ENCODE data around the gene RPL19. TPM values are rescaled to one million over a fixed set of nuclear protein-coding genes. Genes with fewer than 3 reads are reported as not detected.

RPL19 gene
- polyA plus RNA-seq, 1 donor (not counting 4 experiments of a cell fraction or from before 2014, with no cell fraction given) = 1,957 TPM

- Histone ChIP-seq H3K4me3 (ENCODE audit: control insufficient read depth in 2 of 3, extremely low read depth in 1 of 3, insufficient read depth in 2 of 3, low read depth in 1 of 3, low read length in 3 of 3) (no peak overlapping the region), H4K20me1 (ENCODE audit: control insufficient read depth, extremely low read depth, insufficient read depth, low read length) (no peaks in the 10 kb centered on the region), H3K79me2 (ENCODE audit: control insufficient read depth, insufficient read depth, low read length) (no peaks in the 10 kb centered on the region), H2AFZ (ENCODE audit: control insufficient read depth, low read length) (no peak overlapping the region), H3K4me1 (ENCODE audit: control insufficient read depth, extremely low read depth, insufficient read depth, low read length) (peaks cover 3% of the 10 kb centered on the region), H3K4me2 (ENCODE audit: control insufficient read depth, extremely low read depth, insufficient read depth, low read depth, low read length) (no peak overlapping the region), H3K9me1 (ENCODE audit: control insufficient read depth, extremely low read depth, insufficient read depth, low read length) (no peaks in the 10 kb centered on the region), H3K9ac (ENCODE audit: control insufficient read depth, extremely low read depth, insufficient read depth, low read length) (no peak overlapping the region), H3K36me3 (ENCODE audit: control insufficient read depth in 2 of 2, extremely low read depth in 1 of 2, insufficient read depth in 2 of 2, low read length in 2 of 2) (no peaks in the 10 kb centered on the region), H3K9me3 (ENCODE audit: control insufficient read depth, low read depth, low read length) (no peaks in the 10 kb centered on the region), H3K27ac (ENCODE audit: control insufficient read depth, insufficient read depth, low read length) (no peak overlapping the region), H3K27me3 (ENCODE audit: control insufficient read depth, extremely low read depth, insufficient read depth, low read length) (no peaks in the 10 kb centered on the region)
- DNase-seq (ENCODE audit: low read depth, low spot score) (no peak), FAIRE-seq (no peak)
- TF ChIP-seq EZH2 (IDR thresholded peaks at IDR 0.05; ENCODE audit: low read length) (no peak), CTCF (optimal IDR thresholded peaks at IDR 0.05 in 1 of 3, IDR thresholded peaks at IDR 0.05 in 1 of 3, conservative IDR thresholded peaks at IDR 0.05 in 1 of 3; ENCODE audit: extremely low read depth in 1 of 3, insufficient read depth in 2 of 3, low read length in 3 of 3) (no peak)
- dilution Hi-C loops (cut with MboI; ENCODE audit: extremely low pct_ligation_motif_present, low sequenced_read_pairs) = no loop called here
Measured at GRCh38 chr17:39238311-39238972, 38.4 kb downstream of the RPL19 start.

- Histone ChIP-seq H3K9me3 (ENCODE audit: control insufficient read depth, low read depth, low read length) (no peaks in the 10 kb centered on the region), H3K9me1 (ENCODE audit: control insufficient read depth, extremely low read depth, insufficient read depth, low read length) (no peaks in the 10 kb centered on the region), H3K4me3 (ENCODE audit: control insufficient read depth in 2 of 3, extremely low read depth in 1 of 3, insufficient read depth in 2 of 3, low read depth in 1 of 3, low read length in 3 of 3) (no peak overlapping the region), H2AFZ (ENCODE audit: control insufficient read depth, low read length) (no peak overlapping the region), H3K9ac (ENCODE audit: control insufficient read depth, extremely low read depth, insufficient read depth, low read length) (no peak overlapping the region), H3K4me2 (ENCODE audit: control insufficient read depth, extremely low read depth, insufficient read depth, low read depth, low read length) (no peak overlapping the region), H3K27me3 (ENCODE audit: control insufficient read depth, extremely low read depth, insufficient read depth, low read length) (no peaks in the 10 kb centered on the region), H3K36me3 (ENCODE audit: control insufficient read depth in 2 of 2, extremely low read depth in 1 of 2, insufficient read depth in 2 of 2, low read length in 2 of 2) (no peaks in the 10 kb centered on the region), H3K79me2 (ENCODE audit: control insufficient read depth, insufficient read depth, low read length) (no peaks in the 10 kb centered on the region), H3K4me1 (ENCODE audit: control insufficient read depth, extremely low read depth, insufficient read depth, low read length) (peaks cover 3% of the 10 kb centered on the region), H4K20me1 (ENCODE audit: control insufficient read depth, extremely low read depth, insufficient read depth, low read length) (no peaks in the 10 kb centered on the region), H3K27ac (ENCODE audit: control insufficient read depth, insufficient read depth, low read length) (no peak overlapping the region)
- TF ChIP-seq CTCF (optimal IDR thresholded peaks at IDR 0.05 in 1 of 3, IDR thresholded peaks at IDR 0.05 in 1 of 3, conservative IDR thresholded peaks at IDR 0.05 in 1 of 3; ENCODE audit: extremely low read depth in 1 of 3, insufficient read depth in 2 of 3, low read length in 3 of 3) = peak; percentile 77 to 97 (median 86)
- TF ChIP-seq EZH2 (IDR thresholded peaks at IDR 0.05; ENCODE audit: low read length) = no peak
- dilution Hi-C loops (cut with MboI; ENCODE audit: extremely low pct_ligation_motif_present, low sequenced_read_pairs) = no loop called here
- FAIRE-seq (no peak), DNase-seq (ENCODE audit: low read depth, low spot score) (peak; percentile 17)
Measured at GRCh38 chr17:39239640-39240314, 39.7 kb downstream of the RPL19 start.

All from keratinocyte (primary cell).